Hematopoietic multipotent progenitor cell treated with erythropoietin and hydrocortisone succinate and interleukin-3 and kit ligand, for 15 days (in vitro differentiated cells): ENCODE data around the gene TRAFD1.

Experiments
- DNase-seq: peaks from one replicate; pipeline ENCODE4 v3.0.0-alpha.2; 2015; ENCODE audit warnings: low spot score

TRAFD1 gene

GRCh38 chr12:112175361-112176155, 50.2 kb downstream of the TRAFD1 start:
- no peak for DNase-seq

- no peak for DNase-seq
Measured at GRCh38 chr12:112176321-112177010, 51.1 kb downstream of the TRAFD1 start.

- DNase-seq, result no peak
Measured at GRCh38 chr12:112178796-112179195, 53.4 kb downstream of the TRAFD1 start.

GRCh38 chr12:112179341-112179740, 54.0 kb downstream of the TRAFD1 start:
- no peak for DNase-seq

GRCh38 chr12:112179916-112180315, 54.6 kb downstream of the TRAFD1 start:
- no peak for DNase-seq

- no peak for DNase-seq
Measured at GRCh38 chr12:112180422-112180821, 55.1 kb downstream of the TRAFD1 start.

- no peak for DNase-seq
Measured at GRCh38 chr12:112182499-112182898, 57.1 kb downstream of the TRAFD1 start.

GRCh38 chr12:112183141-112184021, 58.0 kb downstream of the TRAFD1 start:
- DNase-seq, result no peak

GRCh38 chr12:112184056-112184887, 58.9 kb downstream of the TRAFD1 start:
- DNase-seq, result no peak

- DNase-seq, result no peak
Measured at GRCh38 chr12:112185093-112185923, 59.9 kb downstream of the TRAFD1 start.

GRCh38 chr12:112188130-112188830, 62.9 kb downstream of the TRAFD1 start:
- DNase-seq, result no peak

- no peak for DNase-seq
Measured at GRCh38 chr12:112190231-112191025, 65.1 kb downstream of the TRAFD1 start.

- DNase-seq, result no peak
Measured at GRCh38 chr12:112191201-112191600, 65.8 kb downstream of the TRAFD1 start.

GRCh38 chr12:112191840-112192321, 66.5 kb downstream of the TRAFD1 start:
- no peak for DNase-seq

- DNase-seq, result no peak
Measured at GRCh38 chr12:112192475-112192874, 67.1 kb downstream of the TRAFD1 start.

GRCh38 chr12:112194601-112195247, 69.4 kb downstream of the TRAFD1 start:
- no peak for DNase-seq

GRCh38 chr12:112196196-112196875, 71.0 kb downstream of the TRAFD1 start:
- peak; percentile 35 for DNase-seq
